Middle frontal gyrus (tissue), 1 donor: ENCODE data around the gene CD22.

Source experiments
- DNase-seq: peaks from one replicate; pipeline ENCODE4 v3.0.0-alpha.2; 2015; ENCODE audit warnings: low spot score; ENCODE audit errors: extremely low spot score

CD22 gene

GRCh38 chr19:35295792-35296462 lies 33.1 kb upstream of the CD22 start:
- no peak for DNase-seq

GRCh38 chr19:35296644-35297514 lies 32.1 kb upstream of the CD22 start:
- no peak for DNase-seq

- DNase-seq: no peak
Measured at GRCh38 chr19:35297515-35297848, 31.5 kb upstream of the CD22 start.

GRCh38 chr19:35297922-35298321 lies 31.1 kb upstream of the CD22 start:
- no peak for DNase-seq

- DNase-seq: no peak
Measured at GRCh38 chr19:35298561-35298972, 30.4 kb upstream of the CD22 start.

GRCh38 chr19:35299523-35300338 lies 29.3 kb upstream of the CD22 start:
- DNase-seq: no peak

- no peak for DNase-seq
Measured at GRCh38 chr19:35300339-35300649, 28.7 kb upstream of the CD22 start.

GRCh38 chr19:35301961-35302360 lies 27.0 kb upstream of the CD22 start:
- DNase-seq: no peak

- DNase-seq: no peak
Measured at GRCh38 chr19:35302446-35302845, 26.5 kb upstream of the CD22 start.

- DNase-seq: no peak
Measured at GRCh38 chr19:35303357-35303915, 25.6 kb upstream of the CD22 start.

- DNase-seq: no peak
Measured at GRCh38 chr19:35304036-35304435, 25.0 kb upstream of the CD22 start.

- DNase-seq: no peak
Measured at GRCh38 chr19:35305181-35305580, 23.8 kb upstream of the CD22 start.

GRCh38 chr19:35306473-35307246 lies 22.3 kb upstream of the CD22 start:
- DNase-seq: no peak

- DNase-seq: no peak
Measured at GRCh38 chr19:35307931-35308330, 21.1 kb upstream of the CD22 start.

- DNase-seq: no peak
Measured at GRCh38 chr19:35308910-35309309, 20.1 kb upstream of the CD22 start.

- DNase-seq: no peak
Measured at GRCh38 chr19:35309481-35310279, 19.3 kb upstream of the CD22 start.

- no peak for DNase-seq
Measured at GRCh38 chr19:35310331-35310730, 18.7 kb upstream of the CD22 start.

GRCh38 chr19:35310811-35311465 lies 18.0 kb upstream of the CD22 start:
- no peak for DNase-seq

- no peak for DNase-seq
Measured at GRCh38 chr19:35311901-35312665, 16.9 kb upstream of the CD22 start.
